Gastroesophageal sphincter (tissue), 3 donors: ENCODE measurements around the gene CD36.

Experiments
- EP300 ChIP-seq: sonication (generic); formaldehyde crosslinking; IDR thresholded peaks from one replicate; pipeline ENCODE4 v1.6.1; 2017; ENCODE audit warnings: antibody characterized with exemption, mild to moderate bottlenecking
- POLR2A ChIP-seq, 2 donors: fragments of 450-650 bp; IDR thresholded peaks; one replicate each; pipeline ENCODE4 v1.6.1; 2017; ENCODE audit warnings: antibody characterized with exemption in 2 of 2, mild to moderate bottlenecking in 2 of 2, moderate library complexity in 1 of 2
- TF ChIP-seq, protein P1 (sequence below), 4 experiments: fragments of 200-600 bp in 2 of 4; fragments of 450-650 bp in 2 of 4; sonication (generic) in 1 of 4; IDR thresholded peaks; one replicate each; pipeline ENCODE4 v1.5.1; 2017 to 2019; ENCODE audit warnings: antibody characterized with exemption in 4 of 4, mild to moderate bottlenecking in 2 of 4, moderate library complexity in 2 of 4

DNA sequence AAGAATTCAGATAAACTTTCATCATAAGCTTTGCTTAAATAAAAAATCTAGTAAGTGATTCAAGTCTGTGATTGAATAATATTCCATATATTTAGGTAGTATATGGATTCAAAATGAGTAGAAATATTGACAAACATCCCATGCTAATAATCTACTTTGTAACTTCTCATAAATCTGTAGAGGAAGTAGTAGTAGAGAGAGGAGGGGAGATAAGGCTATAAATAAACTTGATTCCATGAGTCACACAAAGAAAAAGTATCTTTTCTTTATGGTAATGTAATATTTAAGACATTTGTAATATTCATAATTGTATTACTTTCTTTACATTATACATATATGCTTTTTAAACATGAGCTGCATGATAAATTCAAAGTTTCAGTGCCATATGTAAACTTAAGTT is 25.6 kb upstream of the CD36 start:
- TF ChIP-seq, protein P1, sequence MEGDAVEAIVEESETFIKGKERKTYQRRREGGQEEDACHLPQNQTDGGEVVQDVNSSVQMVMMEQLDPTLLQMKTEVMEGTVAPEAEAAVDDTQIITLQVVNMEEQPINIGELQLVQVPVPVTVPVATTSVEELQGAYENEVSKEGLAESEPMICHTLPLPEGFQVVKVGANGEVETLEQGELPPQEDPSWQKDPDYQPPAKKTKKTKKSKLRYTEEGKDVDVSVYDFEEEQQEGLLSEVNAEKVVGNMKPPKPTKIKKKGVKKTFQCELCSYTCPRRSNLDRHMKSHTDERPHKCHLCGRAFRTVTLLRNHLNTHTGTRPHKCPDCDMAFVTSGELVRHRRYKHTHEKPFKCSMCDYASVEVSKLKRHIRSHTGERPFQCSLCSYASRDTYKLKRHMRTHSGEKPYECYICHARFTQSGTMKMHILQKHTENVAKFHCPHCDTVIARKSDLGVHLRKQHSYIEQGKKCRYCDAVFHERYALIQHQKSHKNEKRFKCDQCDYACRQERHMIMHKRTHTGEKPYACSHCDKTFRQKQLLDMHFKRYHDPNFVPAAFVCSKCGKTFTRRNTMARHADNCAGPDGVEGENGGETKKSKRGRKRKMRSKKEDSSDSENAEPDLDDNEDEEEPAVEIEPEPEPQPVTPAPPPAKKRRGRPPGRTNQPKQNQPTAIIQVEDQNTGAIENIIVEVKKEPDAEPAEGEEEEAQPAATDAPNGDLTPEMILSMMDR (IDR thresholded peaks at IDR 0.05) = no peak
- TF ChIP-seq EP300 (no peak), POLR2A (IDR thresholded peaks at IDR 0.05) (no peak)
